GM10266 (cell line): ENCODE data around the gene WHRN.

Experiments used
- DNase-seq: peaks from one replicate; pipeline ENCODE4 v3.0.0; 2012; ENCODE audit errors: extremely low spot score
- TF ChIP-seq, protein P1 (sequence below): IDR thresholded peaks from 2 replicates; pipeline ENCODE4 v1.5.1; 2012; ENCODE audit warnings: mild to moderate bottlenecking, low read depth; ENCODE audit not compliant: control insufficient read depth, insufficient read depth; ENCODE audit errors: missing control alignments

Gene WHRN

DNA sequence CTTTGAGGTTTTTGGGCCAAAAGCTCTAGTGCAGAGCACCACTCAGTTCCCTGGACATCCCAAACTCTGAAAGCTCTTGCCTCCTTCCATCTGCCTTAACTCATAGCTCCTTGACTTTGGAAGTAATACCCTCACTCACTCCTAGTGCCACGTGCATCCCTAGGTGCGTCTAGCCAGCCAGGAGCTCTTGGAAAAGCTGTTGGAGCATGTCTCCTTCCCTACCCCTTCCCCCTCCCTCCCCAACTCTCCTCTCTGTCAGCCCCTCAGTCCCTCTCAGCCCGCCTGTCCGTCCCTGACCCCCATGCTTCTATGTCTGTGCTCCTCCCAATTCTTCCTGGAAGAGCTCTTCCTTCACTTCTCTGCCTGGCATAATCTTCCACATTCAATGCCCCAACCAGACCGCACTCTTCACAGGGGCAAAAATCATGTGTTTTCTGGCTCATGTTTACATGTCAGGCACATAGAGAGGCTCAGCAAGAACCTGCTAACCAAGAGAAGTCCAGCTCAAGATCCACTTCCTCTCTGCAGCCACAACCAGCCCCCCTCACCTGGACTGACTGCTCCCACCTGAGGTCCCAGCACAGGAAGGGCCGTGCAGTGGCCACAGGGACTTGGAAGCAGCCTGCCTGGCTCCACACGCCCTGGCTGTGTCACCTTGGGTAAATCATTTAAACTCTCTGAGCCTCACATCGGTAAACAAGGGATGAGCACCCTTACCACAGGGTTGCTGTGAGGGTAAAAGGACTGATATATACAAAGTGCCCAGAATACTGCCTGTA lies 58.4 kb downstream of the WHRN start:
- DNase-seq, result no peak
- TF ChIP-seq, protein P1, sequence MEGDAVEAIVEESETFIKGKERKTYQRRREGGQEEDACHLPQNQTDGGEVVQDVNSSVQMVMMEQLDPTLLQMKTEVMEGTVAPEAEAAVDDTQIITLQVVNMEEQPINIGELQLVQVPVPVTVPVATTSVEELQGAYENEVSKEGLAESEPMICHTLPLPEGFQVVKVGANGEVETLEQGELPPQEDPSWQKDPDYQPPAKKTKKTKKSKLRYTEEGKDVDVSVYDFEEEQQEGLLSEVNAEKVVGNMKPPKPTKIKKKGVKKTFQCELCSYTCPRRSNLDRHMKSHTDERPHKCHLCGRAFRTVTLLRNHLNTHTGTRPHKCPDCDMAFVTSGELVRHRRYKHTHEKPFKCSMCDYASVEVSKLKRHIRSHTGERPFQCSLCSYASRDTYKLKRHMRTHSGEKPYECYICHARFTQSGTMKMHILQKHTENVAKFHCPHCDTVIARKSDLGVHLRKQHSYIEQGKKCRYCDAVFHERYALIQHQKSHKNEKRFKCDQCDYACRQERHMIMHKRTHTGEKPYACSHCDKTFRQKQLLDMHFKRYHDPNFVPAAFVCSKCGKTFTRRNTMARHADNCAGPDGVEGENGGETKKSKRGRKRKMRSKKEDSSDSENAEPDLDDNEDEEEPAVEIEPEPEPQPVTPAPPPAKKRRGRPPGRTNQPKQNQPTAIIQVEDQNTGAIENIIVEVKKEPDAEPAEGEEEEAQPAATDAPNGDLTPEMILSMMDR, result no peak

DNA sequence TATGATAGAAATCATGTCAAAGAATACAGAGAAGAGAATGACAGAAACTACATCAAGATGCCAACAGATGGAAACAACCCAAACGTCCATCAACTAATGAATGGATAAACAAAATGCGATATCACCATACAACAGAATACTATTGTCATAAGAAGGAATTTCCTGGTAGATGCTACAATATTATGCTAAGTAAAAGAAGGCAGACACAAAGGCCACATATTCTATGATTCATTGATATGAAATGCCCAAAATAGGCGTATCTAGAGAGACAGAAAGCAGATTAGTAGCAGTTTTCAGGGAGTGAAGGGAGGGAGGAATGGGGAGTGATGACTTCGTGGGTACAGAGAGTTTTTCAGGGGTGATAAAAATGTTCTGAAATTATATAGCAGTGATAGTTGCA lies 59.2 kb downstream of the WHRN start:
- TF ChIP-seq, protein P1, result no peak

DNA sequence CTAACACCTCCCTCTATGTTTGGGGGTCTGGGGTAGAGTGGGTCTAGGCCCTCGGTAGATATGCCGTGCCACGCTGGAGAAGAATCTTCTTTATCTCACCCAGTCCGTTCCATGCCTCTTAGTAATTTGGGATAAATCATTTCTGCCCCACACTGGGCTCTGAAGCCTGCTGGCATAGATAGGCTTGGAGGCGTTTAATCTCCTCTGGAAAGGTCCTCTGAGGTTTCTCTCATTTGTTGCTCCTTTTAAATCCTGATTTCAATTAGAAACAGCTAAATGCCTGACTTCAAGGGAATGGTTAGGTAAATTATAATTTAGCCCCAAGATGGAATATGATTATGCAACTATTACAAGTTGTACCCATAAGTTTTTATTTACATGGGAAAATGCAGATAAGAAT lies 59.7 kb downstream of the WHRN start:
- TF ChIP-seq, protein P1, result no peak
- DNase-seq, result no peak

More for the DNA sequence above, 59.2 kb downstream of the WHRN start:
- no peak for DNase-seq

DNA sequence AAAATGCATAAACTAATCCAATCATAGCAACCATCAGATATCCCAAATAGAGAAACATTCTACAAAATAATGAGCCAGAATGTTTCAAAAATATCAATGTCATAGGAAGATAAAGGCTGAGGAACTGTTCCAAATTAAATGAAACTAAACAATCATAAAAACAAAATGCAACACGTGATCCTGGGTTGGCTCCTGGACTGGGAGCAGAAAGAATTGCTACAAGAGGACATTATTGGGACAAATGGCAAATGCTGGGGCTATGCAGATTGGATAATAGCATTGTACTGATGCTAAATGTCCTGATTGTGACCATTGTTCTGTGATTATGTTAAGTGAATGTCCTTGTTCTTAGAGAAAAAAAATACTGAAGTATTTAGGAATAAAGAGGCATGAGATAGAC lies 63.3 kb downstream of the WHRN start:
- DNase-seq, result no peak
- TF ChIP-seq, protein P1, result no peak

DNA sequence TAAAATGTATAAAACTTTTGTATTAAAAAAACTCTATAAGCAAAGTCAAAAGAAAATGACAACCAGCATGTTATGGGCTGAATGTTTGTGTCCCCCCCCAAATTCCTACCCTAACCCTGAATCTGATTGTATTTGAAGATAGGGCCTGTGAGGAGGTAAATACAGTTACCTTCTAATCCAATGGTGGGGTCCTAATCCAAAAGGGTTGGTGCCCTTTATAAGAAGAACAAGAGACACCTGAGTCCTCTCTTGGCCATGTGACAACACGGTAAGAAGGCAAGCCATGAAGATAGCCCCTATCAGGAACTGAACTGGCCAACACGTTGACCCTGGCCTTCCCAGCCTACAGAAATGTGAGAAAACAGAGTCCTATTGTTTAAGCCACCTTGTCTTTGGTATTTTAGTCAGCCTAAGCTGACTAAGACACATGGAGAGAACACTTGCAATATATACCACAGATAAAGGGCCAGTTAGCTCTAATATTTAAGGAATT lies 67.8 kb downstream of the WHRN start:
- TF ChIP-seq, protein P1, result no peak
- no peak for DNase-seq

DNA sequence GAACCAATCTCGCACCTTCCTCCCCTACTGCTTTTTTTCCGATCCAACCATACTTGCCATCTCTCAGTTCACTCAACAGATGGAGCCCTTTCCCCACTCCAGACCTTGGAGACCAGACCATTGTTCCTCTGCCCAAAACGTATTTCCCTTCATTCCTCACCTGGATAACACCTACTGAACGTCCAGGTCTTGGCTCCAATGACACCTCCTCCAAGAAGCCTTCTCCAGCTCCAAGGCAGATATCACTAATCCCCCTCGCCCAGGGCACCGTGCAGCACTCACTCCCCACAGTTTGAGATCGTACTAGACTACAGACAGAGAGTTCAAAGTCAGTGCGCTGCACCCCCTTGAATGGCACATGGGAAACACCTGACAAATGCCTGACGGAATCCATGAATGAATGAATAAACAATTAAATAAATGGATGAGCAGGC lies 70.4 kb downstream of the WHRN start:
- TF ChIP-seq, protein P1, result peak; percentile 58
- DNase-seq, result peak; percentile 59

DNA sequence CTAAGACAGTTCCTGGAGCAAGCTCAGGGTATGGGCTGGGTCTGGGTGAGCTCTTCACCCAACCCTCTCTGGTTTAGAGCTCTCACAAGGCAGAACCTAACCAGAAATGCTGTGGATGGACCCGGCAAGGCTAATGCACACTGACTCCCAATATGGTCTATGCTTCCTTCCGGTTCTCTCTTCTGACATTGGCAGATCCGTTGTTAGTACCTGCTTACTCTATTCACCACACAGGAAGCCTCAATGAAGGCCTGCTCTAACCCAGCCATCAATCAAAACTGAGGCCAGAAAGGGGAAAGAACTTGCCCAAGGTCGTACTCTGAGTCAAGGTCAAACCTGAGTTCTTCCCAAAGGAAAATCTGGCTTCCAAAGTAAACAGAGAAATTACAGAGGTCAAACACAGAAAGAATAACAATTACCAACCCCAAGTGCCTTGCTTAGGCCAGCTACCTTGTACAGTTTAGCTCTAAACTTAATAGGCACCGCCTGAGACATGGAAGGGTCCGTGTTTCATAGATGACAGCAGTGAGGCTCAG lies 71.5 kb downstream of the WHRN start:
- TF ChIP-seq, protein P1, result no peak
- DNase-seq, result no peak
